Measurements from ENCODE around the gene HYLS1.
A peak's percentile ranks its signal among the peaks of the same experiment; 100 is the strongest.

HYLS1 gene

GRCh38 chr11:125934473-125934872 lies 47.0 kb downstream of the HYLS1 start:
- no peak for DNase-seq

- no peak for DNase-seq
Measured at GRCh38 chr11:125935056-125935455, 47.6 kb downstream of the HYLS1 start.

GRCh38 chr11:125935618-125936199 lies 48.2 kb downstream of the HYLS1 start:
- DNase-seq, result no peak

GRCh38 chr11:125938418-125938817 lies 51.0 kb downstream of the HYLS1 start:
- DNase-seq, result peak; percentile 14

- DNase-seq, result no peak
Measured at GRCh38 chr11:125939081-125939521, 51.6 kb downstream of the HYLS1 start.

GRCh38 chr11:125940145-125940544 lies 52.7 kb downstream of the HYLS1 start:
- DNase-seq, result no peak

GRCh38 chr11:125941267-125941618 lies 53.8 kb downstream of the HYLS1 start:
- no peak for DNase-seq

- peak; percentile 74 for DNase-seq
Measured at GRCh38 chr11:125941619-125942611, 54.4 kb downstream of the HYLS1 start.

GRCh38 chr11:125942771-125943428 lies 55.4 kb downstream of the HYLS1 start:
- no peak for DNase-seq

- DNase-seq, result no peak
Measured at GRCh38 chr11:125943661-125944349, 56.3 kb downstream of the HYLS1 start.

- no peak for DNase-seq
Measured at GRCh38 chr11:125944350-125945010, 57.0 kb downstream of the HYLS1 start.

- DNase-seq, result no peak
Measured at GRCh38 chr11:125945011-125945796, 57.7 kb downstream of the HYLS1 start.

GRCh38 chr11:125945797-125946520 lies 58.5 kb downstream of the HYLS1 start, which contains the start of gene VSIG10L2:
Gene VSIG10L2 (plus strand): TSS chr11:125946044. CDS start chr11:125946056, 12 bp downstream.
- no peak for DNase-seq

GRCh38 chr11:125946712-125947418 lies 59.4 kb downstream of the HYLS1 start:
- DNase-seq, result no peak

GRCh38 chr11:125947419-125948277 lies 60.2 kb downstream of the HYLS1 start:
- no peak for DNase-seq

GRCh38 chr11:125948278-125949051 lies 61.0 kb downstream of the HYLS1 start:
- DNase-seq, result no peak

- DNase-seq, result no peak
Measured at GRCh38 chr11:125949271-125950177, 62.1 kb downstream of the HYLS1 start.

All from activated CD4-positive, alpha-beta T cell treated with anti-CD3 and anti-CD28 coated beads for 48 hours (primary cell).